CD4-positive, CD25-positive, alpha-beta regulatory T cell (primary cell): ENCODE results near the gene IL1R2. TPM values are rescaled to one million over a fixed set of nuclear protein-coding genes. Genes with fewer than 3 reads are reported as not detected.

Experiments used
- ATAC-seq, 2 donors: fragments of 150-1000 bp; cut with Tn5 transposase; one replicate each; pipeline ENCODE4 v1.10.0; 2021; ENCODE audit warnings: low read depth in 2 of 2, moderate number of reproducible peaks in 2 of 2, moderate library complexity in 1 of 2
- DNase-seq, 3 donors: peaks; one replicate each; pipeline versions ENCODE4 v3.0.0 to v3.0.0-alpha.2; 2012 to 2022; ENCODE audit warnings: mixed read lengths in 1 of 3
- H3K27ac ChIP-seq: one replicate; pipeline ENCODE4 v1.7.0; 2013; ENCODE audit warnings: mild to moderate bottlenecking, low read length; ENCODE audit not compliant: insufficient read depth, poor library complexity, severe bottlenecking
- H3K27me3 ChIP-seq: one replicate; pipeline ENCODE4 v1.7.0; 2013; ENCODE audit warnings: low read length; ENCODE audit not compliant: control insufficient read depth, insufficient read depth
- H3K36me3 ChIP-seq: one replicate; pipeline ENCODE4 v1.7.0; 2013; ENCODE audit warnings: mild to moderate bottlenecking, low read length, moderate library complexity; ENCODE audit not compliant: control insufficient read depth, insufficient read depth
- H3K4me1 ChIP-seq: 2 replicates; pipeline ENCODE4 v1.7.0; 2013; ENCODE audit warnings: mild to moderate bottlenecking, low read length; ENCODE audit not compliant: insufficient read depth, control insufficient read depth, poor library complexity, severe bottlenecking
- H3K4me3 ChIP-seq: one replicate; pipeline ENCODE4 v1.7.0; 2013; ENCODE audit warnings: low read depth, mild to moderate bottlenecking, low read length, moderate library complexity
- H3K9me3 ChIP-seq, 2 experiments: 1 replicate in 1 of 2; 2 replicates in 1 of 2; pipeline ENCODE4 v1.7.0; 2013; ENCODE audit warnings: low read length in 2 of 2, mild to moderate bottlenecking in 1 of 2, moderate library complexity in 1 of 2; ENCODE audit not compliant: control insufficient read depth in 2 of 2
- H3K27ac Mint-ChIP-seq, 3 donors: one replicate each; pipeline ENCODE4 v1.8.0; 2020 to 2022; ENCODE audit warnings: mild to moderate bottlenecking in 3 of 3, mixed read lengths in 3 of 3, moderate library complexity in 2 of 3
- H3K27me3 Mint-ChIP-seq: one replicate; pipeline ENCODE4 v1.8.0; 2022; ENCODE audit warnings: mild to moderate bottlenecking, mixed read lengths
- H3K36me3 Mint-ChIP-seq: one replicate; pipeline ENCODE4 v1.8.0; 2020; ENCODE audit warnings: mixed read lengths
- H3K4me1 Mint-ChIP-seq, 4 donors: one replicate each; pipeline ENCODE4 v1.8.0; 2020 to 2022; ENCODE audit warnings: mixed read lengths in 4 of 4, mild to moderate bottlenecking in 1 of 4
- H3K4me3 Mint-ChIP-seq, 4 donors: one replicate each; pipeline ENCODE4 v1.8.0; 2020 to 2022; ENCODE audit warnings: mild to moderate bottlenecking in 4 of 4, mixed read lengths in 4 of 4, moderate library complexity in 3 of 4
- H3K9me3 Mint-ChIP-seq, 7 donors: one replicate each; pipeline ENCODE4 v1.8.0; 2020 to 2022; ENCODE audit warnings: mixed read lengths in 7 of 7, mild to moderate bottlenecking in 3 of 7, moderate library complexity in 2 of 7
- polyA plus RNA-seq, 4 donors: library from polyadenylated mRNA; unstranded; fragments of 300-500 nt; fragmentation: Illumina TruSeq; gene quantifications; one replicate each; pipeline ENCODE4 v1.2.3, GENCODE V29; 2021
- total RNA-seq: library from RNA; stranded (reverse); gene quantifications from one replicate; pipeline ENCODE4 v1.2.3, GENCODE V29; 2022

IL1R2 gene
- total and polyA plus RNA-seq, 5 donors from 2014 or later: 1.5 to 6.0 (median 3.1) TPM

GRCh38 chr2:102056079-102056581, 64.4 kb downstream of the IL1R2 start:
- no peaks in the 10 kb centered on the region for H3K36me3 ChIP-seq
- Mint-ChIP-seq H3K9me3 (peaks cover 0 to 2% (median 0%) of the 10 kb centered on the region in 7 donors), H3K4me3 (no peak overlapping the region), H3K4me1 (peaks cover 0 to 8% (median 1%) of the 10 kb centered on the region in 4 donors), H3K36me3 (no peaks in the 10 kb centered on the region), H3K27ac (no peak overlapping the region), H3K27me3 (no peaks in the 10 kb centered on the region)
- no peaks in the 10 kb centered on the region for H3K4me1 ChIP-seq
- H3K27ac ChIP-seq: no peak overlapping the region
- ATAC-seq: no peak
- DNase-seq: no peak
- no peaks in the 10 kb centered on the region for H3K9me3 ChIP-seq
- no peaks in the 10 kb centered on the region for H3K27me3 ChIP-seq
- H3K4me3 ChIP-seq: no peak overlapping the region

GRCh38 chr2:102057502-102058292, 65.9 kb downstream of the IL1R2 start:
- no peak overlapping the region for H3K27ac ChIP-seq
- H3K36me3 ChIP-seq: no peaks in the 10 kb centered on the region
- peaks cover 6 to 17% (median 7%) of the 10 kb centered on the region in 4 donors for H3K4me1 Mint-ChIP-seq
- DNase-seq: no peak
- no peaks in the 10 kb centered on the region for H3K36me3 Mint-ChIP-seq
- H3K27me3 Mint-ChIP-seq: no peaks in the 10 kb centered on the region
- H3K4me1 ChIP-seq: peaks cover 6% of the 10 kb centered on the region
- H3K9me3 Mint-ChIP-seq: peaks cover 0 to 2% (median 0%) of the 10 kb centered on the region in 7 donors
- no peaks in the 10 kb centered on the region for H3K9me3 ChIP-seq
- no peaks in the 10 kb centered on the region for H3K27me3 ChIP-seq
- ATAC-seq: no peak
- H3K4me3 Mint-ChIP-seq: no peak overlapping the region
- H3K4me3 ChIP-seq: no peak overlapping the region
- no peak overlapping the region for H3K27ac Mint-ChIP-seq

GRCh38 chr2:102058293-102058833, 66.6 kb downstream of the IL1R2 start:
- Histone ChIP-seq H3K4me1 (peaks cover 13% of the 10 kb centered on the region), H3K36me3 (no peaks in the 10 kb centered on the region), H3K27ac (no peak overlapping the region), H3K9me3 (no peaks in the 10 kb centered on the region), H3K4me3 (no peak overlapping the region), H3K27me3 (no peaks in the 10 kb centered on the region)
- Mint-ChIP-seq H3K9me3 (peaks cover 0 to 2% (median 0%) of the 10 kb centered on the region in 7 donors), H3K4me3 (no peak overlapping the region), H3K36me3 (no peaks in the 10 kb centered on the region), H3K27me3 (no peaks in the 10 kb centered on the region), H3K27ac (peak overlapping the region in 1 of 3 donors; percentile 11), H3K4me1 (peaks cover 9 to 24% (median 12%) of the 10 kb centered on the region in 4 donors)
- ATAC-seq: no peak
- DNase-seq: no peak

- Histone ChIP-seq H3K9me3 (no peaks in the 10 kb centered on the region), H3K36me3 (no peaks in the 10 kb centered on the region), H3K4me3 (no peak overlapping the region), H3K4me1 (peaks cover 19% of the 10 kb centered on the region), H3K27me3 (no peaks in the 10 kb centered on the region), H3K27ac (no peak overlapping the region)
- H3K4me3 Mint-ChIP-seq: no peak overlapping the region
- H3K36me3 Mint-ChIP-seq: no peaks in the 10 kb centered on the region
- peaks cover 0 to 2% (median 0%) of the 10 kb centered on the region in 7 donors for H3K9me3 Mint-ChIP-seq
- H3K27me3 Mint-ChIP-seq: no peaks in the 10 kb centered on the region
- H3K4me1 Mint-ChIP-seq: peaks cover 12 to 29% (median 16%) of the 10 kb centered on the region in 4 donors
- ATAC-seq (no peak), DNase-seq (no peak)
- no peak overlapping the region for H3K27ac Mint-ChIP-seq
Observed at GRCh38 chr2:102059151-102059550, 67.4 kb downstream of the IL1R2 start.

GRCh38 chr2:102060047-102060446, 68.3 kb downstream of the IL1R2 start:
- Mint-ChIP-seq H3K36me3 (no peaks in the 10 kb centered on the region), H3K9me3 (peaks cover 0 to 2% (median 0%) of the 10 kb centered on the region in 7 donors), H3K4me1 (peaks cover 12 to 32% (median 16%) of the 10 kb centered on the region in 4 donors), H3K27me3 (no peaks in the 10 kb centered on the region), H3K4me3 (no peak overlapping the region), H3K27ac (no peak overlapping the region)
- Histone ChIP-seq H3K4me1 (peaks cover 19% of the 10 kb centered on the region), H3K36me3 (no peaks in the 10 kb centered on the region), H3K27me3 (no peaks in the 10 kb centered on the region), H3K27ac (no peak overlapping the region), H3K9me3 (no peaks in the 10 kb centered on the region), H3K4me3 (no peak overlapping the region)
- ATAC-seq: no peak
- no peak for DNase-seq

GRCh38 chr2:102060792-102061191, 69.0 kb downstream of the IL1R2 start:
- H3K4me1 Mint-ChIP-seq: peaks cover 12 to 29% (median 15%) of the 10 kb centered on the region in 4 donors
- H3K27ac Mint-ChIP-seq: no peak overlapping the region
- H3K9me3 Mint-ChIP-seq: peaks cover 0 to 2% (median 0%) of the 10 kb centered on the region in 7 donors
- no peaks in the 10 kb centered on the region for H3K9me3 ChIP-seq
- no peak overlapping the region for H3K4me3 ChIP-seq
- H3K36me3 ChIP-seq: no peaks in the 10 kb centered on the region
- no peaks in the 10 kb centered on the region for H3K36me3 Mint-ChIP-seq
- H3K27me3 Mint-ChIP-seq: no peaks in the 10 kb centered on the region
- H3K27ac ChIP-seq: no peak overlapping the region
- DNase-seq (no peak), ATAC-seq (no peak)
- H3K4me1 ChIP-seq: peaks cover 19% of the 10 kb centered on the region
- no peak overlapping the region for H3K4me3 Mint-ChIP-seq
- H3K27me3 ChIP-seq: no peaks in the 10 kb centered on the region

- Mint-ChIP-seq H3K4me3 (no peak overlapping the region), H3K9me3 (peaks cover 0 to 2% (median 0%) of the 10 kb centered on the region in 7 donors)
Observed at GRCh38 chr2:102061286-102061699, 69.5 kb downstream of the IL1R2 start.

More at GRCh38 chr2:102061286-102061699, 69.5 kb downstream of the IL1R2 start:
- no peak for DNase-seq
- H3K4me1 Mint-ChIP-seq: peaks cover 12 to 31% (median 16%) of the 10 kb centered on the region in 4 donors
- Histone ChIP-seq H3K4me1 (peaks cover 19% of the 10 kb centered on the region), H3K36me3 (no peaks in the 10 kb centered on the region), H3K9me3 (no peaks in the 10 kb centered on the region), H3K27ac (no peak overlapping the region), H3K4me3 (no peak overlapping the region), H3K27me3 (no peaks in the 10 kb centered on the region)
- no peaks in the 10 kb centered on the region for H3K27me3 Mint-ChIP-seq
- no peak for ATAC-seq
- no peak overlapping the region for H3K27ac Mint-ChIP-seq
- no peaks in the 10 kb centered on the region for H3K36me3 Mint-ChIP-seq
